Activated naive CD8-positive, alpha-beta T cell treated with anti-CD3 and anti-CD28 coated beads, Interleukin-2, amount 50 U/mL, for 16 hours (primary cell): ENCODE data around the gene IDH2.
"Not testable (repeated sequence)": the region's sequence is repeated elsewhere in the genome, so short reads cannot be mapped to it uniquely, and the experiment has no call there.

Experiments
- DNase-seq: peaks from one replicate; pipeline ENCODE4 v3.0.0-alpha.2; 2020; ENCODE audit warnings: low read depth, low spot score

Gene IDH2

DNA sequence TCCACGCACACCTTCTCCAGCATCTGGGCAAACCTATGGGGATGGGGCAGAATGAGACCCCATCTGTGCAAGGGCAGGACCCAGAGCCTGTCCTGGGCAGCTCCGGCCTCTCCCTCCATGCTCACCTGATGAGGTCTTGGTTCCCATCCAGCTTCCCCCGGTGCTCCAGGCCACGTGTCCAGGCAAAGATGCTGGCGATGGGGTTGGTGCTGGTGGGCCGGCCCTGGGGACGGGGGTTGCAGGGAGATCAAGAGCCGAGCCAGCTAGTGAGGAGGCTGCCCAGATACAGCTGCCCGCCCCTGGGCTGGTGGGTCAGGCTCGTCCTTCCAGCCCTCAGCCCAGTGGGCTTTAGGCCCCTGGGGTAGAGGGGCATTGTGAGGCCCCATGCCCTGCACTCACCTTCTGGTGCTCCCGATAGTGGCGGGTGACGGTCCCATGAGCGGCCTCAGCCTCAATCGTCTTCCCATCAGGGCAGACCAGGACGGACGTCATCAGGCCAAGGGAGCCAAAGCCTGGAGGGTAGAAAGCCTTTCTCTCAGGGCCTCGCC is 17.3 kb downstream of the IDH2 start:
- DNase-seq: no peak

DNA sequence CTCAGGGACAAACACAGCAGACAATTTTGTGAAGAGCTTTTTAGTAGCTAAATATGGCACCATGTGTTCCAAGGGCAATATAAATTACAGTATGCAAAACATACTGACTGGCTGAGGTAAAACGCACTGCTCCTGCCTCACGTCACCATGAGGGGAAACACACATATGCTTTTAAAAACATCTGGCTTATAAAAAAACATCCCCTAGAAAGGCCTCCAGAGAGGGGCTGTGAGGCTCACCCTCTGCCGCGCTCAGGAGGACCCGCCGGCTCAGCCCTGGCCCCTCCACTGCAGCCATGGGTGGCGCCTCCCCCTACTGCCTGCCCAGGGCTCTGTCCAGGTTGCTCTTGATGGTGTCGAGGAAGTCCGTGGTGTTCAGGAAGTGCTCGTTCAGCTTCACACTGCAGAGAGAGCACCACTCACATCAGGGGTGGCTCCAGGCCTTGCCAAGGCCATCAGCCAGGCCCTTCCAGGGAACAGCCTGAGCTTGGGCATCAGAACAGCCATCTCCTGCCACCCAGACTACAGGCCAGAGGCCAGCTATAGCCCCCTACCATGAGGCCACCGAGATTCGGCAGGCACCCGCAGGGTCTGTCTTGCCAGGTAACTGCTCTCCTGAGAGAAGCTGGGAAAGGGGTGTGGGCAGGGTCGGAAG is 18.2 kb downstream of the IDH2 start:
- DNase-seq: no peak

DNA sequence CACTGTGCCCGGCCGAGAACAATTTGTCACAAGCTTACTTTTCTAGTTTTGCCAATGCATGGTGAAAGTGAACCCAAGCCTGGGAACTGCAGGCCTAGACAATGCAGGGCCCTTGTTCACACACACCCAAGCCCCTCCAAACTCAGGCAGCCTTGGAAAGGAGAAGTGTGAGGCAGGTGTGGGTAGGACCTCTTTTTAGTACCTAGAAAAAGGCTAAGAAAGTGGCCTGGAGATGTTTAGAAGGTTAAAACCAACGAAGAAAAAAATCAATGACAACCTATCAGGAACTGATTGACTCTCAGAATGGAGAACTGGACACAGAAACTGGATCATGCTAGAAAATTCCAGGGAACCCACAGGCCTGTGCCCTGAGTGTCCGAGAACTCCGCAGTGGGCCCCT is 18.8 kb downstream of the IDH2 start:
- DNase-seq: no peak

DNA sequence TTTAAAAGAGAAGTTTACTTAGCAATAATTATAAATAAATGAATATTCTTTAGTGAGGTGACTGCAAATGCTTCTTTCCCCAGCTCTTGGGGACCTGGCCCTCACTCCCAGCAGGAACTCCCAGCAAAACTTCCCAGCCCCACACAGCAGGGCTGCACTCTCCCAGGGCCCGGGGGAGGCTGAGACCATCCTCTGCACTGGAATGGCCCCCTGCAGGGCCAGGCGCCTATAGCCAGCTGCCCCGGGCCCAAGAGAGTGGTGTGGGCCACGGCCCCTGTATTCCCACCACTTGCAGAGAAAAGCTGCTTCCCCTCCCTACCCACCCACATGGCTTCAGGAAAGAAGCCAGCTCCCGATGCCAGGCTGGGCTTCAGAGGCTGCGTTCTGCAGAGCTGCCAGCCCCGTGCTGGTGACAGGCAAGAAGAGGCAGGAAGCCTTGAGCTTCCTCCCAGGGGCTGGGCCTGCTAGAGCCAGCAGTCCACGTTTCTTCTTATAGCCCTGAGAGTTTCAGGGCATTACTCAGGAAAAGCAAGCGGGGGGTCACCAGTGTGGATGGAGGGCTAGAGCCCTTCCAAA is 20.0 kb downstream of the IDH2 start:
- no peak for DNase-seq

DNA sequence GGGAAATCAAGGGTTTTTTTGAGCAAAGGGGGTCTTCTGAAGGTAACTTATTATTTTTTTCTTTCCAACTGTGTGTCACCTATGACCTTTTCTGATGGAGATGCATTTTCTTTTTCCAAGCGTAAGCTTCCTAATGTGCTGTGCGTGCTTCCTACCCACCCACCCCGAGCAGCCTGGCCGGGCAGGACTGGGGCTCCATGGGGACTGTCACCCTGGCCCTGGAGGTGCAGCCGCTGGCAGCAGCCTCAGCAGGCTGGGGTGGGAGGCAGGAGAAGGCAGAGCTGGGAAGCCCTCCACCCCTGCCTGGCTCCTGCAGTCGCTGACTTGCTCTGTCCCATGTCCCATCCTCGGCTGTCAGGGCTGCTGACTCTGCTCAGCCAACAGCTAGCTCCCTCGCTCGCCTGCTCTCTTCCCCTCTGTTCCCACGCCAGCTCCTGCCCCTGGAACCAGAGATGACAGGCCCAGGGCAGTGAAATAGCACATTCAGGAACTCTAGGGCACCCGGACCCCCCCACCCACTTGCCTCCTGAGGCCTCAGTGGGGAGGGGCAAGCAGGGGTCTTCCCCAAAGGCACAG is 21.4 kb downstream of the IDH2 start:
- DNase-seq: no peak

DNA sequence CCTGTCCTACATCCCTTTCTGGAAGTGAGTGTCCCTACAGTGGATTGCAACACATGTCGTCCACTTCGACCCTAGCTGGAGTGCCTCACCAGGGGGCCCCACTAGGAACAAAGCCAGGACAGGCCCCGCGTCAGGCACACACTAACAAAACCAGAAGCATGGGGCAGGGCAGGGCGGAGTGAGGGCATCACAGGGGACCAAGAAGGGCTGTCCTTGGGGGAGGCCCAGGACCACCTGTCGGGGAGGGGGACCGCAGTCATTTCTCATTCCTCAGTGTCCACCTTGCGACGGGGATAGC is 21.9 kb downstream of the IDH2 start:
- DNase-seq: no peak

DNA sequence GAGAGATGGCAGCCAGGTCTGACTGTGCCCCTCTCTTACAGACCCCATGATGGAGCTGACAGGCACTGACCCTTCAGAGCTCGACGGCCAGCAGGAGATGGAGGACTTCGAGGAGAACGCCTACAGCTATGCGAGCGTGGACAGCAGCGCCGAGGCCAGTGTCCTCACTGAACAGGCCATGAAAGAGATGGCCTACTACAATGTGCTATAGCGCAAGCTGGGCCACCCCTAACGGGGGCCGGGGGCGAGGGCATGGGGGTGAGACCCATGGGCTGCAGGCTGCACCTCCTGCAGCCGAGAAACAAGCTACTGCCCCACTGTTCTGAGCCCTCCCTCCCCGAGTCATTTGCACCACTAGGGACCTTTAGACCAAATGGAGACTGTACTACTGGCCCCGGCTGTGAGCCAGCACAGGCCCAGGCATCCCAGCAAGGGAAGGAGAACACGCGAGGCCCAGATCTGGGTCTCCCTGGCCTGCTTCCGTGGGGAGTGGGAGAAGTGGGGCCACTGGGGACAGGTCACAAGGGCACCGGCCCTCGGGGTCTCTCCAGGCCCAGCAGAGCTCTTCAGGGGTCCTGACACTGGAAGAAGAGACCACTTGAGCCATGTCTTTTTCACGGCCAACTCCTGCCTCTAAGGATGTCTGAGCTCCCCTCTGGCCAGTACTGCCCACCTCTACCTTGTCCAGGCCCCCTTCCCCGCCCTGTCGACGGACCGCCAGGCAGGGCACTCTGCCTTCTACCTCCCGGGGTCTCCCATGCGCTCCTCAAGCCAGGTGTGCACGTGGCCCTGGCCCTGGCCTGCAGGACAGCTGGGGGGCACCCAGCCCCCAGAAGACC is 22.4 kb downstream of the IDH2 start:
- DNase-seq: no peak

DNA sequence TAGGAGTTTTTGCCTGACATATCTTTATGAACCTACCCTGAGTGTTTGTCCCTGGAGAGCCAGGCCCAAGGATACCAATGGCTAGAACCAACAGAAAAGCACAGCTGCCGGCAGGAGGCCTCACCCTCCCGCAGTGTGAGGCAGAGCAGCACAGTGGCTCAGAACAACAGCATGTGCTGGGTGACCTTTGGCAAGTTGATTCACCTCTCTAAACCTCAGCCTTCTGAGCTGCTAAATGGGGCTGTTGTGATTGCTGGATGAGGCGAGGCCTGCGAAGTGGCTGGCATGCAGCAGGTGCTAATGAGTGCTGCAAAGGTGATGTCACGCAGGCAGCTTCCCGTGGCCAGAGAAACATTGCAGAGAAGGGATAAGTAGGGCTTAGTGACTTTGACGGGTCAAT is 23.3 kb downstream of the IDH2 start:
- no peak for DNase-seq

DNA sequence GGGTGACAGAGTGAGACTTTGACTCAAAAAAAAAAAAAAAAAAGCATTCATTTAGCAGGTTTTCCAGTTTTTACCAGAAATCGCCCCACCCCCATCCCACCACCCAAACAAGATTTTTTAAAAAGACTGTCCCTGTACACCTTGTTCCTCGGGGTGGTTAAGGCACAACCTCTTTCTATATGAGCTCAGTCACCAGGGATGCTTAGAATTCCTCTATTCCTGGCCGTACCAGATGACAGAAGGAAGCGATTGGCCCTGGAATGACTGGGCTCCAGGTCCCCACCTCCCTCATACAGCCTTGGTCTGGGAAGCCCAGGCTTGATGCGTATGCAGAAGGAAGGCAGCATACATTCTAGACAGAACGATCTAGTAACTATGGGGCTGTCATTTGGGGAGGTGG is 25.6 kb downstream of the IDH2 start:
- DNase-seq: no peak

DNA sequence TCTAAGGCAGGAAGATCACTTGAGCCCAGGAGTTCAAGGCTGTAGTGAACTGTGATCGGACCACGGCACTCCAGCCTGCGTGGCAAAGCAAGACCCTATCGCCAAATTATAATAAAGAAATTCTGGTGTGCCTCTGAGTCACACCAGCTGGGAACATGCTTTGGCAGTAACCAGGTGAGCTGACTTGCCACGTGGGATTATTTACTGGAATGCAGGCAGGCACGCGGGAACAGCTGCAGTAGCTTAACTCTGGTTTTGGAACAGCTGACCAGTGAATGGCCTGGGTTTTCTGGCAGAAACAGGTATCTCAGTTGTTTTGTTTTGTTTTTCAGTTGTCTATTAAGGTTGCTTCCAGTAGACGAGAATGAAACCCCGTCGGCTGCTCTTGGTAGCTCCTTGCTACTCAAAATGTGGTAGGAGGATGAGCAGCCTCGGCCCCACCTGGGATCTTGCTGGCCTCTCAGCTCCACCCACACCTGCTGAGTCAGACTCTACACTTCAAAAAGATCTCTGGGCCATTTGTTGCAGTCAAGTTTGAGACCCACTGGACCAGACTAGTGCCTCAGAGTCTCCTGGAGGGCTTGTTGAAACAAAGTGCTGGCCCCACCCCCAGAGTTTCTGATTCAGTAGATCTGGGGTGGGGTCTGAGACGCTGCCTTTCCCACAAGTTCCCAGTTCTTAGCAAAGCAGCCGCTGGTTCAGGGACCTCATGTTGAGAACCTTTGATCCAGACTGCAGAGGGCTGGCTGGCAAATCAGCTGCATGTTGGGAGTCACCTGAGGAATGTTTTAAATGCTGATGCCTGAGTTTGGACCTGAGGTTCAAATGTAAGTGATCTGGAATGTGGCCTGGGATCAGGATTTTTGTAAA is 26.6 kb downstream of the IDH2 start:
- no peak for DNase-seq

DNA sequence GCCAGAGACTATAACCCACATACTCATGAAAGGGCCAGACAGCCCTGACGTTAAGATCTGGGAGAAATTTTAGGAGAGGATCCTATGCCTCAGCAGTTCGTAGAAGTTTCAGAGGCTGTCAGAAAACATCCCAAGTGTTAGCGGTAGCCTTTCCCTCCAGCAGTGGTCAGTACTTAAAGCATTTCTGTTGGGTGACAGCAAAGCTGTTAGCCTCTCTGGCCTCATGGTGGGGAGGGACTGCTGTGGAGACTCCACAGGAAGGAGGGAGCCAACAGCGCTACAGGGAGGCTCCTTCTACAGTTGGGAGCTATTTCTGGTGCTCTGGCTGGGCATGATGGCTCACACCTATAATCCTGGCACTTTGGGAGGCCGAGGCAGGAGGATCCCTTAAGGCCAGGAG is 27.4 kb downstream of the IDH2 start:
- no peak for DNase-seq

DNA sequence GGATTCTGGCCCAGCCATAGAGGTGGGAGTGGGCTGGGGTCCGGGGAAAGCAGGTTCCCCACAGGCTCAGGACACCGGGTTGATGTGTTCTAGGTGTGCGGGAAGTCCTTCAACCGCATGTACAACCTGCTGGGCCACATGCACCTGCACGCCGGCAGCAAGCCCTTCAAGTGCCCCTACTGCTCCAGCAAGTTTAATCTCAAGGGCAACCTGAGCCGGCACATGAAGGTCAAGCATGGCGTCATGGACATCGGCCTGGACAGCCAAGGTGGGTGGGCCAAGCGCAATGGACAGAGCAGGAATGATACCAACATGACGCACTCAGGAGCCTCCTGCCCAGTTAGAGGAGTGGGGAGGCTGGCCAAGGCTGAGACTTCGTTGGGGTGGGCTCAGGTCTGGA is 28.2 kb downstream of the IDH2 start:
- no peak for DNase-seq

DNA sequence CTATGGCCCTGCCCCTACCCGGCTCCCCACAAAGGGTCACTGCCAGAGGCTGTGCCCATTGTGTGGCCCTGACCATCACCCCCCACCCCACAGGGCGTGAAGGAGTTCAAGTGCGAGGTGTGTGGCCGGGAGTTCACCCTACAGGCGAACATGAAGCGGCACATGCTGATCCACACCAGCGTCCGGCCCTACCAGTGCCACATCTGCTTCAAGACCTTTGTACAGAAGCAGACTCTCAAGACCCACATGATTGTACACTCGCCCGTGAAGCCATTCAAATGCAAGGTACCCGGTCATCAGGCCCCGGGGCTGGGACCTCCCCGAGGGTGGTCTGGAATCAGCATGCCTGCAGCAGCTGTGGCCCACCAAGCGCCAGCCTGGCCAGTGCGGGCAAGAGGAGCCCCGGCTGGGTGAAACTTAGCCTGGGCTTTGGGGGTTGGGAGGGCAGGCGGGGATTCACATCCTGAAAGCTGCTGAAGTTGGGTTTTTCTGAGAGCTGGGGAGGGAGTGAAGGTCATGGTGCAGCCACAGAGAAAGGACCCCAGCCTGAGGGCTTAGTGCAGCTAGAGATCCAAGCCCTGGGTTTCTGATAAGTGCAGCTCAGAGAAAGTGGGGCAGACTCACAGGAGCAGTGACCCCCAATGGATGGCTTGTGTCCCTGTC is 29.2 kb downstream of the IDH2 start:
- no peak for DNase-seq

DNA sequence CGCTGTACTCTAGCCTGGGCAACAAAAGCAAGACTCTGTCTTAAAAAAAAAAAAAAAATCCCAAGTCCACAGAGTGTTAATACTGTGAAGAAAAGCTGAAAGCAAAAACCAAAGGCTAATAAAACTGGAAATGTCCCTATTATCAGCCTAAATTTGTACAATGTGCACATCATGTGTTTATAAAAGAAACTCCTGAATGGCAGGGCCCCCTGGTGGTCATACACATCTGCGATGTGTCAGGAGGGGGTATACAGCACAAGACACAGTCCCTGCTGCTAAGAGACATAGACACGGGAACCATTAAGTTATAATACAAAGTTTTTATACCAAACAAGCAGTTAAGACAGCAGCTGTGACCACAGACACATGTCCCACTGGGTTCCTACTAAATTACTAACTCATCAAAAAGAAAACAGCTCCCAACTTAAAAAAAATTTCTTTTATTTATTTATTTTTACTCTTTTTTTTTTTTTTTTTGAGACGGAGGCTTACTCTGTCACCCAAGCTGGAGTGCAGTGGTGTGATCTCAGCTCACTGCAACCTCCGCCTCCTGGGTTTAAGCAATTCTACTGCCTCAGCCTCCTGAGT is 31.0 kb downstream of the IDH2 start:
- peak; percentile 49 for DNase-seq

DNA sequence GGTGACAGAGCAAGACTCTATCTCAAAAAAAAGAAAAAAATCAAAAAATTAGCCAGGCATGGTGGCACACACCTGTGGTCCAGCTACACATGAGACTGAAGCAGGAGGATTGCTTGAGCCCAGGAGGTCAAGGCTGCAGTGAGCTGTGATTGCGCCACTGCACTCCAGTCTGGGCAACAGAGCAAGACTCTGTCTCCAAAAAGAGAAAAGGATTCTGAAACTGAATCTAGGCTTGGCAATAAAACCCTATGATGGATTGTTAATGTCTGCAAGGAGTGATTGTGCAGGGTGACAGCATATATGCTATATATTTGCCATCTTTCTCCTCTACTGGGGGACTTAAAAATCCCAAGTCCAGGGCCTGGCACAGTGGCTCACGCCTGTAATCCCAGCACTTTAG is 31.6 kb downstream of the IDH2 start:
- not testable (repeated sequence) for DNase-seq

DNA sequence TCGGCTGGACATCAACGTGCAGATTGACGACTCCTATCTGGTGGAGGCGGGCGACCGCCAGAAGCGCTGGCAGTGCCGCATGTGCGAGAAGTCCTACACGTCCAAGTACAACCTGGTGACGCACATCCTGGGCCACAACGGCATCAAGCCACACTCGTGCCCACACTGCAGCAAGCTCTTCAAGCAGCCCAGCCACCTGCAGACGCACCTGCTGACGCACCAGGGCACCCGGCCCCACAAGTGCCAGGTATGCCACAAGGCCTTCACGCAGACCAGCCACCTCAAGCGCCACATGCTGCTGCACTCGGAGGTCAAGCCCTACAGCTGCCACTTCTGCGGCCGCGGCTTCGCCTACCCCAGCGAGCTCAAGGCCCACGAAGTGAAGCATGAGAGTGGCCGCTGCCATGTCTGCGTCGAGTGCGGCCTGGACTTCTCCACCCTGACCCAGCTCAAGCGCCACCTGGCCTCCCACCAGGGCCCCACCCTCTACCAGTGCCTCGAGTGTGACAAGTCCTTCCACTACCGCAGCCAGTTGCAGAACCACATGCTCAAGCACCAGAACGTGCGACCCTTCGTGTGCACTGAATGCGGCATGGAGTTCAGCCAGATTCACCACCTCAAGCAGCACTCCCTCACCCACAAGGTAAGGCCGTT is 34.2 kb downstream of the IDH2 start:
- DNase-seq: no peak

DNA sequence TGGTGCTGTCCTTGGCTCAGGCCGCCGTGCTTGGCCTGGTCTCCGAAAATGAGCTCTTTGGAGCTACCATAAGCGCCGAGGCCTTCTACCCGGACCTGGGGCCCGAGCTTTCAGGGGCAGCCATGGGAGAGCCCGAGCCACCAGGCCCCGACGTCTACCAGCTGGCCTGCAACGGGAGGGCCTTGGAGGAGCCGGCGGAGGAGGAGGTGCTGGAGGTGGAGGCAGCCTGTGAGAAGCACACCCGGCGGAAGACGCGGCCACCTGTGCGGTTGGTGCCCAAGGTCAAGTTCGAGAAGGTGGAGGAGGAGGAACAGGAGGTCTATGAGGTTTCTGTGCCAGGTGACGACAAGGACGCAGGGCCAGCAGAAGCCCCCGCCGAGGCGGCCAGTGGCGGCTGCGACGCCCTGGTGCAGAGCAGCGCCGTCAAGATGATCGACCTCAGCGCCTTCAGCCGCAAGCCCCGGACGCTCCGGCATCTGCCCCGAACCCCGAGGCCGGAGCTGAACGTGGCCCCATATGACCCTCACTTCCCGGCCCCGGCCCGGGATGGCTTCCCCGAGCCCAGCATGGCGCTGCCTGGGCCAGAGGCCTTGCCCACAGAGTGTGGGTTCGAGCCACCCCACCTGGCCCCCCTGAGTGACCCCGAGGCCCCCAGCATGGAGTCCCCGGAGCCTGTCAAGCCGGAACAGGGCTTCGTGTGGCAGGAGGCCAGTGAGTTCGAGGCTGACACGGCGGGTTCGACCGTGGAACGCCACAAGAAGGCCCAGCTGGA is 34.9 kb downstream of the IDH2 start:
- DNase-seq: no peak

DNA sequence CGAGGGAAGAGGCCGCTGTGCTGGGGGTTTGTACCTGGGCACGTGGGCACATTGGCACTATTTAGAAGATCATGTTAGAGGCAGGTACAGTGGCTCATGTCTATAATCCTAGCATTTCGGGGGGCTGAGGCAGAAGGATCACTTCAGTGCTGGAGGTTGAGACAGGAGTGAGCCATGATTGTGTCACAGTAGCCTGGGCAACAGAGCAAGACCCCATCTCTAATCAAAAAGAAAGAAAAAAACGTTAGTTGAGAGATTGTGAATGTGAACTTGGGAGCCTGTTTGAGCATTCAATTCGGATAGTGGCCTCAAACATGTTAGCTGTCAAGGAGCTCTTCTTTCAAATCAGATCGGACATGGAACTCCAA is 36.6 kb downstream of the IDH2 start:
- DNase-seq: no peak

DNA sequence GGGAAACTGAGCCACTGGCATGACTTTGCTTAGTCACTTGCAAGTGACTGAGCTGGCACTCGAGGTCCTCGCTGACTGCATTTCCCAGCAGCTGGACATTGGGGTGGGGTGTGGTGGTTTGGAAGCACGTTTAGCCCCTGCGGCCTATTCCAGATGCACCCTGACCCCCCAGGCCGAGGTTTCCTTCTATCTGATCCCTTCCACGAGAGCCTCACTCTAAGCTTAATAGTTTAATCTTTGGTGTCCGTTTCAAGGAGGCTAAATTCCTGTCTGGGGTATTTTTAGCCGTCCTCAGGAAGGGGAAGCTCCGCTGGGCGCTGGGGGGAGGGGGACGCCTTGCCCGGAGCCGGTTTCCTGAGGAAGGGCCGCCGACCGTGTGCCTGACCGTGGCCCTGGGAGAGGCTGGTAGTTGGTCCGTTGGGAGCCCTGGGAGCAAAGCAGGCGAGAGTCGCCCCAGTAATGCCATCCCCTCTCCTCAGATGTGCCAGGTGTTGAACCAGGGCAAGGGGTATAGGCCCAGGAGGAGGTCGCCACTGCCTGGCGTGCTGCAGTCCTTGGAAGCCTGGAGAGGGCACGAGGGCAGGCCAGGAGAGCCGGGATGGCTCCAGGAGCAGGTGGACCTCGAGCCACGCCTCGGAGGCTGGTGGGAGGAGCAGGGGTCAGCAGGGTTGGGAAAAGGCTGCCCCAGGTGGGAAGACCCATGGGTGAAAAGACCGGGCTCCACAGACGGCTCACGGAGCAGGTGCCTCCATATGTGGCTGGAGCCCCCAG is 37.2 kb downstream of the IDH2 start:
- DNase-seq: no peak
